Prostate gland (tissue), 2 donors: Measurements from ENCODE around the gene SLC37A1. TPM values are rescaled to one million over a fixed set of nuclear protein-coding genes. Genes with fewer than 3 reads are reported as not detected.

Experiments used
- DNase-seq: peaks from one replicate; pipeline ENCODE4 v3.0.0-alpha.2; 2019; ENCODE audit warnings: low spot score
- H3K27ac ChIP-seq, 2 donors: fragments of 200-600 bp; sonication (generic); 2 replicates each; pipeline ENCODE4 v1.5.1; 2017 to 2019
- H3K27me3 ChIP-seq: fragments of 200-600 bp; sonication (generic); replicated peaks from 2 replicates; pipeline ENCODE4 v1.5.1; 2019; ENCODE audit not compliant: insufficient read depth
- H3K36me3 ChIP-seq, 2 donors: fragments of 200-600 bp; sonication (generic); 1 replicate in 1 of 2; 2 replicates in 1 of 2; pipeline versions ENCODE4 v1.5.1 to v1.8.1; 2017 to 2019
- H3K4me1 ChIP-seq: fragments of 200-600 bp; sonication (generic); replicated peaks from 2 replicates; pipeline ENCODE4 v1.5.1; 2019
- H3K4me3 ChIP-seq, 2 donors: fragments of 200-600 bp; sonication (generic); 2 replicates each; pipeline ENCODE4 v1.5.1; 2017 to 2019
- H3K9me3 ChIP-seq: fragments of 200-600 bp; sonication (generic); 2 replicates; pipeline ENCODE4 v1.5.1; 2017
- POLR2A ChIP-seq: fragments of 450-650 bp; IDR thresholded peaks from one replicate; pipeline ENCODE4 v1.6.1; 2016; ENCODE audit warnings: antibody characterized with exemption, mild to moderate bottlenecking
- POLR2AphosphoS5 ChIP-seq: sonication (generic); formaldehyde crosslinking; IDR thresholded peaks from one replicate; pipeline ENCODE4 v1.6.1; 2017; ENCODE audit warnings: antibody characterized with exemption
- WGBS: methylation state at CpG from one replicate; pipeline ENCODE4 v1.1.5; 2018; 5-methylcytosine and 5-hydroxymethylcytosine counted together
- intact Hi-C: fragments of 100-400 bp; cut with DNase I; formaldehyde crosslinking; loops from one replicate; pipeline ENCODE4 v1.14.2; 2022
- total RNA-seq, 2 donors: library from RNA; depleted of rRNA; stranded (reverse); fragments of >200 nt; gene quantifications; one replicate each; pipeline ENCODE4 v1.1.0, GENCODE V29; 2016
- TF ChIP-seq, protein P1 (sequence below), 4 experiments: fragments of 200-600 bp in 2 of 4; fragments of 450-650 bp in 2 of 4; sonication (generic) in 2 of 4; IDR thresholded peaks; 1 replicate in 3 of 4; 2 replicates in 1 of 4; pipeline ENCODE4 v1.5.1; 2016 to 2019; ENCODE audit warnings: antibody characterized with exemption in 4 of 4, mild to moderate bottlenecking in 2 of 4, moderate library complexity in 2 of 4

Gene SLC37A1
- total RNA-seq, 2 donors from 2014 or later = 44.2 to 49.6 TPM

DNA sequence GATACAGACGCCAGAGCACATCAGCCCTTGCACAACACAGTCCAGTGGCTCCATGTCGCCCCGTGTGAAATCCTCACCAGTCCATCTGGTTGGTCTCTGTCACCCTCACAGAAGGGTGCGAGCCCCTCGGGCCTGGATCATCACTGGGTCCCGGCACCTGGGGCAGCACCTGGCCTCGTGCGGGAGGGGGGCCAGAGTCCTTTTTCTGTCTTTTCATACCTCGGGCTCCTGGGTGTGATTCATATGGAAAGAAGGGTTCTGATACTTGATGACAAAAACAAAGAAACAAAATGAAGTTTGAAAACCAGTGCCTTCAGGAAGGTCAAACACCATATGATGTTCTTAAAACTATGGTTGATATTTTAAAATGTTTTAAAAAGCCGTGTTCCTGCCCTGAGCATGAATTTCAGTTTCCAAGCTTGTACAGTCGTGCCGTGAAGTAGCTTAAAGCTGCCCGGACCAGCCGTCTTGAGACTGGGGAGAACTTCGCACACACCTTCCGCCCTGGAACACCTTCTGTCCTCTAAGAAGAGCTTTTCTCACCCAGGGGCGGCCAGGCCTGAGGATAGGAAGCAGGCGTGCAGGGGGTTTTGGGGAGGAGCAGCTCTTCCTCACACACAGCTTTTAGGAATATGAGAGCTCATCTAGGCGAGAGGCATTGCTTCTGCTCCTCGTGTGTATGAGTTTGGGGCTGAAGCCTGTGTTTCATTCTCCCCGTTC is 35.2 kb downstream of the SLC37A1 start:
- intact Hi-C loops = no loop called here
- no peak overlapping the region for H3K4me3 ChIP-seq
- DNase-seq = no peak
- TF ChIP-seq POLR2A (no peak), POLR2AphosphoS5 (no peak)
- TF ChIP-seq, protein P1, sequence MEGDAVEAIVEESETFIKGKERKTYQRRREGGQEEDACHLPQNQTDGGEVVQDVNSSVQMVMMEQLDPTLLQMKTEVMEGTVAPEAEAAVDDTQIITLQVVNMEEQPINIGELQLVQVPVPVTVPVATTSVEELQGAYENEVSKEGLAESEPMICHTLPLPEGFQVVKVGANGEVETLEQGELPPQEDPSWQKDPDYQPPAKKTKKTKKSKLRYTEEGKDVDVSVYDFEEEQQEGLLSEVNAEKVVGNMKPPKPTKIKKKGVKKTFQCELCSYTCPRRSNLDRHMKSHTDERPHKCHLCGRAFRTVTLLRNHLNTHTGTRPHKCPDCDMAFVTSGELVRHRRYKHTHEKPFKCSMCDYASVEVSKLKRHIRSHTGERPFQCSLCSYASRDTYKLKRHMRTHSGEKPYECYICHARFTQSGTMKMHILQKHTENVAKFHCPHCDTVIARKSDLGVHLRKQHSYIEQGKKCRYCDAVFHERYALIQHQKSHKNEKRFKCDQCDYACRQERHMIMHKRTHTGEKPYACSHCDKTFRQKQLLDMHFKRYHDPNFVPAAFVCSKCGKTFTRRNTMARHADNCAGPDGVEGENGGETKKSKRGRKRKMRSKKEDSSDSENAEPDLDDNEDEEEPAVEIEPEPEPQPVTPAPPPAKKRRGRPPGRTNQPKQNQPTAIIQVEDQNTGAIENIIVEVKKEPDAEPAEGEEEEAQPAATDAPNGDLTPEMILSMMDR (IDR thresholded peaks at IDR 0.05) = no peak
- peaks cover 15% of the 10 kb centered on the region for H3K4me1 ChIP-seq
- no peaks in the 10 kb centered on the region for H3K36me3 ChIP-seq
- no peaks in the 10 kb centered on the region for H3K27me3 ChIP-seq
- H3K27ac ChIP-seq = peak overlapping the region in 1 of 2 donors; percentile 77
- H3K9me3 ChIP-seq = no peaks in the 10 kb centered on the region
- 90% methylated on average over 21 of the region's 21 CpGs for WGBS

GRCh38 chr21:42550817-42551216 is 37.2 kb downstream of the SLC37A1 start:
- TF ChIP-seq POLR2A (peak; percentile 7), POLR2AphosphoS5 (peak; percentile 98)
- TF ChIP-seq, protein P1 (IDR thresholded peaks at IDR 0.05) = no peak
- DNase-seq = peak; percentile 88
- Histone ChIP-seq H3K27ac (peak overlapping the region; percentile 25 to 77), H3K4me1 (peaks cover 16% of the 10 kb centered on the region), H3K36me3 (no peaks in the 10 kb centered on the region), H3K9me3 (no peaks in the 10 kb centered on the region), H3K4me3 (no peak overlapping the region), H3K27me3 (no peaks in the 10 kb centered on the region)
- intact Hi-C loops = no loop called here
- 51% methylated on average over 3 of the region's 3 CpGs for WGBS

GRCh38 chr21:42552407-42553336 is 39.0 kb downstream of the SLC37A1 start:
- no peaks in the 10 kb centered on the region for H3K36me3 ChIP-seq
- peak overlapping the region in 1 of 2 donors; percentile 77 for H3K27ac ChIP-seq
- no peaks in the 10 kb centered on the region for H3K27me3 ChIP-seq
- WGBS = 91% methylated on average over 13 of the region's 13 CpGs
- H3K4me1 ChIP-seq = peaks cover 9% of the 10 kb centered on the region
- TF ChIP-seq POLR2AphosphoS5 = no peak
- no peak for TF ChIP-seq POLR2A
- TF ChIP-seq, protein P1 (IDR thresholded peaks at IDR 0.05) = no peak
- no peaks in the 10 kb centered on the region for H3K9me3 ChIP-seq
- DNase-seq = no peak
- intact Hi-C loops = no loop called here
- H3K4me3 ChIP-seq = no peak overlapping the region

DNA sequence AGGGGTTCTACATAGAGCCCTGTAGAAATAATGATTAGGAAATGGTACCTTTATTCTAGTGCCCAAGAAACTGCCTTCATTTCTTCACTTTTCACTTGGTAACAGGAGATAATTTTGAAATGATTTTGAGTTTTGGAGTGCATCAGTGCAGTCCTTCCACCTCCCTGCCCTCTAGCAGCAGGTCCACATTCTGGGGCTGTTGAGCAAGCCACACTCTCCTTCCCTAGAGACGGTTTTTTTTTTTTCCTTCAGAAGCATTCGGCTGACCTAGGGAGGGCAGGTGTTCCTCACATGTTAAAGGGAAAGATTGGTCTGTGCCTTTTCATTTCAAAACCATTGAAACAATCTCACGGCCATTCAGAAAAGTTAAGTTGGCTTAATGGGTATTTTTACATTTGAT is 39.8 kb downstream of the SLC37A1 start:
- intact Hi-C loops = no loop called here
- TF ChIP-seq, protein P1 (IDR thresholded peaks at IDR 0.05) = no peak
- TF ChIP-seq POLR2A (no peak), POLR2AphosphoS5 (no peak)
- Histone ChIP-seq H3K27ac (peak overlapping the region; percentile 2 to 77), H3K9me3 (no peaks in the 10 kb centered on the region), H3K4me3 (no peak overlapping the region), H3K36me3 (no peaks in the 10 kb centered on the region), H3K27me3 (no peaks in the 10 kb centered on the region), H3K4me1 (peaks cover 9% of the 10 kb centered on the region)
- WGBS = 89% methylated on average over 3 of the region's 3 CpGs
- DNase-seq = no peak
